Measurements from ENCODE around the gene HBZ. TPM values are rescaled to one million over a fixed set of nuclear protein-coding genes. Genes with fewer than 3 reads are reported as not detected.

Gene HBZ
- total RNA-seq, 4 donors from 2014 or later = 0.76 TPM; not detected in 3

GRCh38 chr16:138049-138417, 14.4 kb upstream of the HBZ start:
- no peaks in the 10 kb centered on the region for H3K9me3 ChIP-seq
- peak; percentile 23 to 29 for DNase-seq
- no peaks in the 10 kb centered on the region for H3K4me1 ChIP-seq
- H3K27ac ChIP-seq = peak overlapping the region; percentile 60 to 90
- TF ChIP-seq, protein P1, sequence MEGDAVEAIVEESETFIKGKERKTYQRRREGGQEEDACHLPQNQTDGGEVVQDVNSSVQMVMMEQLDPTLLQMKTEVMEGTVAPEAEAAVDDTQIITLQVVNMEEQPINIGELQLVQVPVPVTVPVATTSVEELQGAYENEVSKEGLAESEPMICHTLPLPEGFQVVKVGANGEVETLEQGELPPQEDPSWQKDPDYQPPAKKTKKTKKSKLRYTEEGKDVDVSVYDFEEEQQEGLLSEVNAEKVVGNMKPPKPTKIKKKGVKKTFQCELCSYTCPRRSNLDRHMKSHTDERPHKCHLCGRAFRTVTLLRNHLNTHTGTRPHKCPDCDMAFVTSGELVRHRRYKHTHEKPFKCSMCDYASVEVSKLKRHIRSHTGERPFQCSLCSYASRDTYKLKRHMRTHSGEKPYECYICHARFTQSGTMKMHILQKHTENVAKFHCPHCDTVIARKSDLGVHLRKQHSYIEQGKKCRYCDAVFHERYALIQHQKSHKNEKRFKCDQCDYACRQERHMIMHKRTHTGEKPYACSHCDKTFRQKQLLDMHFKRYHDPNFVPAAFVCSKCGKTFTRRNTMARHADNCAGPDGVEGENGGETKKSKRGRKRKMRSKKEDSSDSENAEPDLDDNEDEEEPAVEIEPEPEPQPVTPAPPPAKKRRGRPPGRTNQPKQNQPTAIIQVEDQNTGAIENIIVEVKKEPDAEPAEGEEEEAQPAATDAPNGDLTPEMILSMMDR (IDR thresholded peaks at IDR 0.05) = no peak
- TF ChIP-seq POLR2A (IDR thresholded peaks at IDR 0.05) = no peak
- H3K4me3 ChIP-seq = peak overlapping the region; percentile 79 to 92
- no peaks in the 10 kb centered on the region for H3K36me3 ChIP-seq
- intact Hi-C loops (cut with DNase I; ENCODE audit: low total_unique reads) = no loop called here
- H3K27me3 ChIP-seq = no peaks in the 10 kb centered on the region

DNA sequence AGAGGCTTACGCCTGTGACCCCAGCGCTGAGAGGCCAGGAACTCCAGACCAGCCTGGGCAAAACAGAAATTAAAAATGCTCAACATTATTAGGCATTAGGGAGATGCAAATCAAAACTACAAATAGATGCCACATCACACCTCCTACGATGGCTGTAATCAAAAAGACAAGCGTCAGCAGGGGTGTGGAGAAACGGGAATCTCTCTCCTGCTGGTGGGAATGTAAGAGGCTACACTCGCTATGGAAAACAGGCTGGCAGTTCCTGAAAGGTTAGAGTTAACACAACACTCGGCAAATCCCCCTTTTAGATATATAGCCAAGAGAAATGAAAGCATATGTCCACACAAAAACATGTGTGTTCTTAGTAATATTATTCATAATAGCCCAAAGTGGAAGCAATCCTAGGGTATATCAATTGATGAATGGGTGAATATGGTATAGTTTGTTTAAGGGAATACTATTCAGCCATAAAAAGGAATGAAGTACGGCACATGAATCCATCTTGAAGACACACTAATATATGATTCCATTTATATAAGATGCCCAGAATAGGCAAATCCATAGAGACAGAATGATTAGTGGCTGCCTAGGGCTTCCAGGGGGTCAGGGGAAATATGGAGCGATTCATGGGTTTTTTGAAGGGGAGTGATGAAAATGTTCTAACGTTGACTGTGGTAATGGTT, 12.1 kb upstream of the HBZ start:
- intact Hi-C loops (cut with DNase I; ENCODE audit: low total_unique reads) = no loop called here

DNA sequence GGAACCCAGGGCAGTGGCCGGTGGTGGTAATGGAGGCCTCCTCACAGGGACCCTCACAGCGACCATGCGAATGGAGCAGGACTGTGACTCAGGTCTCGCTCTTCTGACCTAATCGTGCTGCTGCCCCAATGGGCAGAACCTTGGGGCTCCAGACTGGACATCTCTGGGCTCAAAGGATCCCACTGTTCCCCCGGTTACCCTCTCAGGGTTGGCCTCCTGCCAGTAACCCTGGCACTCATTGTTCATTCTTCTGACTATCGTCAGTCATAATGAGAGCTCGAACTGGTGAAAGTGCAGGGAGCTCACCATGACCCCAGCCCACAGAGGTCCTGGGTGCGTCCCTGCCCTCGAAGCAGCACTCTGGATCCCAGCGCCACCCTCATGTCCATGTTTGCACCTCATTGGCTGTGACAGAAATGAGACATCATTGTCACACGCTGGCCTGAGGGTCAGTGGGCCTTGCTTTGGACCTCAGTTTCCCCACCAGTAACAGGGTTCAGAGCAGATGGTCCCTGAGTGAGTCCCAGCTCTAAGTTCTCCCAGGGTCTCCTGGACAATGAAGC, 10.0 kb upstream of the HBZ start:
- DNase-seq = no peak
- TF ChIP-seq, protein P1 (IDR thresholded peaks at IDR 0.05) = no peak
- TF ChIP-seq POLR2A (IDR thresholded peaks at IDR 0.05) = no peak
- no peaks in the 10 kb centered on the region for H3K4me1 ChIP-seq
- H3K27ac ChIP-seq = no peak overlapping the region
- intact Hi-C loops (cut with DNase I; ENCODE audit: low total_unique reads) = no loop called here
- no peaks in the 10 kb centered on the region for H3K36me3 ChIP-seq
- no peaks in the 10 kb centered on the region for H3K27me3 ChIP-seq
- H3K4me3 ChIP-seq = no peak overlapping the region
- H3K9me3 ChIP-seq = no peaks in the 10 kb centered on the region

More for the DNA sequence above, 12.1 kb upstream of the HBZ start:
- no peaks in the 10 kb centered on the region for H3K36me3 ChIP-seq
- no peaks in the 10 kb centered on the region for H3K9me3 ChIP-seq
- no peaks in the 10 kb centered on the region for H3K27me3 ChIP-seq
- no peak overlapping the region for H3K27ac ChIP-seq
- no peak for TF ChIP-seq POLR2A (IDR thresholded peaks at IDR 0.05)
- TF ChIP-seq, protein P1 (IDR thresholded peaks at IDR 0.05) = no peak
- no peaks in the 10 kb centered on the region for H3K4me1 ChIP-seq
- DNase-seq = no peak
- H3K4me3 ChIP-seq = no peak overlapping the region

- Histone ChIP-seq H3K27me3 (no peaks in the 10 kb centered on the region), H3K4me1 (no peaks in the 10 kb centered on the region), H3K4me3 (no peak overlapping the region), H3K36me3 (no peaks in the 10 kb centered on the region), H3K9me3 (no peaks in the 10 kb centered on the region), H3K27ac (no peak overlapping the region)
- no peak for TF ChIP-seq POLR2A (IDR thresholded peaks at IDR 0.05)
- TF ChIP-seq, protein P1 (IDR thresholded peaks at IDR 0.05) = no peak
- intact Hi-C loops (cut with DNase I; ENCODE audit: low total_unique reads) = no loop called here
- no peak for DNase-seq
These were observed 9.4 kb upstream of the HBZ start for GRCh38 chr16:143047-143446.

GRCh38 chr16:143456-143855, 9.0 kb upstream of the HBZ start:
- DNase-seq = no peak
- TF ChIP-seq POLR2A (IDR thresholded peaks at IDR 0.05) = no peak
- TF ChIP-seq, protein P1 (IDR thresholded peaks at IDR 0.05) = no peak
- no peaks in the 10 kb centered on the region for H3K27me3 ChIP-seq
- H3K4me3 ChIP-seq = no peak overlapping the region
- H3K4me1 ChIP-seq = no peaks in the 10 kb centered on the region
- H3K36me3 ChIP-seq = no peaks in the 10 kb centered on the region
- no peak overlapping the region for H3K27ac ChIP-seq
- H3K9me3 ChIP-seq = no peaks in the 10 kb centered on the region
- intact Hi-C loops (cut with DNase I; ENCODE audit: low total_unique reads) = no loop called here

Measured in uterus (tissue), 4 donors.